NB4 (cell line): ENCODE measurements around the gene CEBPZOS.

Source experiments
- POLR2A ChIP-seq: IDR thresholded peaks from 2 replicates; pipeline ENCODE4 v1.6.1; 2011; ENCODE audit warnings: mild to moderate bottlenecking; ENCODE audit not compliant: insufficient read length; ENCODE audit errors: extremely low read depth
- TF ChIP-seq, protein P1 (sequence below): IDR thresholded peaks from one replicate; pipeline ENCODE4 v1.5.1; 2012; ENCODE audit warnings: low read depth, low read length

GRCh38 chr2:37201766-37202165 lies 5.5 kb downstream of the CEBPZOS start:
- TF ChIP-seq, protein P1, sequence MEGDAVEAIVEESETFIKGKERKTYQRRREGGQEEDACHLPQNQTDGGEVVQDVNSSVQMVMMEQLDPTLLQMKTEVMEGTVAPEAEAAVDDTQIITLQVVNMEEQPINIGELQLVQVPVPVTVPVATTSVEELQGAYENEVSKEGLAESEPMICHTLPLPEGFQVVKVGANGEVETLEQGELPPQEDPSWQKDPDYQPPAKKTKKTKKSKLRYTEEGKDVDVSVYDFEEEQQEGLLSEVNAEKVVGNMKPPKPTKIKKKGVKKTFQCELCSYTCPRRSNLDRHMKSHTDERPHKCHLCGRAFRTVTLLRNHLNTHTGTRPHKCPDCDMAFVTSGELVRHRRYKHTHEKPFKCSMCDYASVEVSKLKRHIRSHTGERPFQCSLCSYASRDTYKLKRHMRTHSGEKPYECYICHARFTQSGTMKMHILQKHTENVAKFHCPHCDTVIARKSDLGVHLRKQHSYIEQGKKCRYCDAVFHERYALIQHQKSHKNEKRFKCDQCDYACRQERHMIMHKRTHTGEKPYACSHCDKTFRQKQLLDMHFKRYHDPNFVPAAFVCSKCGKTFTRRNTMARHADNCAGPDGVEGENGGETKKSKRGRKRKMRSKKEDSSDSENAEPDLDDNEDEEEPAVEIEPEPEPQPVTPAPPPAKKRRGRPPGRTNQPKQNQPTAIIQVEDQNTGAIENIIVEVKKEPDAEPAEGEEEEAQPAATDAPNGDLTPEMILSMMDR: peak; percentile 1
- no peak for TF ChIP-seq POLR2A
